Adipocyte (in vitro differentiated cells): ENCODE data around the gene ANKRD55.
"Not testable (repeated sequence)": the region's sequence is repeated elsewhere in the genome, so short reads cannot be mapped to it uniquely, and the experiment has no call there.

Source experiments
- DNase-seq: peaks from one replicate; pipeline ENCODE4 v3.0.0-alpha.2; 2015; ENCODE audit warnings: low read depth
- H3K27me3 ChIP-seq: replicated peaks from 2 replicates; pipeline ENCODE4 v1.7.0; 2013; ENCODE audit warnings: mild to moderate bottlenecking, low read length, moderate library complexity; ENCODE audit not compliant: control insufficient read depth, insufficient read depth
- H3K36me3 ChIP-seq: 2 replicates; pipeline ENCODE4 v1.7.0; 2013; ENCODE audit warnings: low read length, mild to moderate bottlenecking, moderate library complexity; ENCODE audit not compliant: control insufficient read depth, insufficient read depth, severe bottlenecking
- H3K4me1 ChIP-seq: 2 replicates; pipeline ENCODE4 v1.7.0; 2013; ENCODE audit warnings: mild to moderate bottlenecking, low read length, moderate library complexity; ENCODE audit not compliant: control insufficient read depth, insufficient read depth
- H3K4me3 ChIP-seq: 2 replicates; pipeline ENCODE4 v1.7.0; 2013; ENCODE audit warnings: mild to moderate bottlenecking, low read length, moderate library complexity
- H3K9ac ChIP-seq: 2 replicates; pipeline ENCODE4 v1.7.0; 2013; ENCODE audit warnings: mild to moderate bottlenecking, low read length, moderate library complexity
- H3K9me3 ChIP-seq: 2 replicates; pipeline ENCODE4 v1.7.0; 2013; ENCODE audit warnings: mild to moderate bottlenecking, low read length, moderate library complexity; ENCODE audit not compliant: control insufficient read depth

Gene ANKRD55

DNA sequence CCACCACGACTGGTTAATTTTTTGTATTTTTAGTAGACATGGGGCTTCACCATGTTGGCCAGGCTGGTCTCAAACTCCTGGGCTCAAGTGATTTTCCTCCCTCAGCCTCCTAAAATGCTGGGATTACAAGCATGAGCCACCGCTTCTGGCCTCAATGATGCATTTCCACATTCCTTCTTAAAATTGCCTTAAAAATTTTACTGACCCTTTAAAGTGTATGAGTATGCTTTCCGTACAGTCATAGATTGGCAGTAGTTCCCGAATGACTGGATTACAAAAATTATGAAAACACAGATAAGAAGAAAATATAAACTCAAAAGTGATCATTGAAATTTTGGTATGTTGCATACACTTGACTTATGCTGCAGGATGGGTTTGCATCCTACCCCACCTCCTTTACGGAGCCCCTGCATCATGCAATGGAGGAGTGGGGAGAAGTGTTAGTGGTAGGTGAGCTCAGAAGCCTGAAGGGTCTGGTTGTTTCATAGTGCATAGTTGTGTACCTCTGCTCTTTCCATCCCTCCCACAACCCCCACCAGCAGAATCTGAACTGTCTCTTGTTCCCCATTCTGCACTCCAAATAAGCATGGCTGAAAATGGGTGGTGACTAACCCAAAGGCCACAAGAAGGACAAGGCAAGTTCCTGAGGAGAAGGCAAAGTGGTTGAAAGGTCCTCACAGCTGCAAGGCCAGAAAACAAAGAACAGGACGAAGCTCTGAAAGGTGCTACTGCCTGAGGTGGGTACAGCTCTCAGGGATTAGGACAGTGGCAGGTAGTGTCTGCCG is 26.8 kb downstream of the ANKRD55 start:
- Histone ChIP-seq H3K9me3 (no peaks in the 10 kb centered on the region), H3K4me3 (no peak overlapping the region), H3K9ac (peak overlapping the region; percentile 65), H3K27me3 (no peaks in the 10 kb centered on the region), H3K36me3 (no peaks in the 10 kb centered on the region), H3K4me1 (peaks cover 47% of the 10 kb centered on the region)
- DNase-seq = peak; percentile 70

DNA sequence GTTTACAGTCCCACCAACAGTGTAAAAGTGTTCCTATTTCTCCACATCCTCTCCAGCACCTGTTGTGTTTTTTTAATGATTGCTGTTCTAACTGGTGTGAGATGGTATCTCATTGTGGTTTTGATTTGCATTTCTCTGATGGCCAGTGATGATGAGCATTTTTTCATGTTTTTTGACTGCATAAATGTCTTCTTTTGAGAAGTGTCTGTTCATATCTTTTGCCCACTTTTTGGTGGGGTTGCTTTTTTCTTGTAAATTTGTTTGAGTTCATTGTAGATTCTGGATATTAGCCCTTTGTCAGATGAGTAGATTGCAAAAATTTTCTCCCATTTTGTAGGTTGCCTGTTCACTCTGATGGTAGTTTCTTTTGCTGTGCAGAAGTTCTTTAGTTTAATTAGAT is 29.2 kb downstream of the ANKRD55 start:
- not testable (repeated sequence) for H3K4me3 ChIP-seq, H3K36me3 ChIP-seq, H3K27me3 ChIP-seq, H3K9me3 ChIP-seq, DNase-seq, H3K9ac ChIP-seq
- peaks cover 49% of the 10 kb centered on the region for H3K4me1 ChIP-seq

DNA sequence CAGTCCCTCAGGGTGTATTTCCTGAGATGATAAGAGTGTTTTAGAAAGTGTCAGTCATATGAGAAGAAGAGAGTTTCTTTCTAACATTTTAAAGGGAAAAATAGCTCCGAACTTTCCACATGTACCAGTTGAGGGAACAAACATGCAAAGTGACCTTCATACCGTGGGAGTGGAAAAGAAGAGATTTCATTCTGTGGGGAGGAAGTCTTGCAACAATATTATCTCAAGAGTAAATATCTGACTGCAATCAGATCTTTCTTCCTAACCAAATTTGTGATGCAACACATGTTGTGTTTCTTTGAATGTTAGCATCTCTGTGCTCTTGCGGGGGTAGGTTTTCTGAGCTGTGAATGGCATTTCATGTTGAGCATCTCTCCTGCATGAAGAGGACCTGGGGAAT is 30.6 kb downstream of the ANKRD55 start:
- Histone ChIP-seq H3K9ac (peak overlapping the region; percentile 52), H3K4me3 (no peak overlapping the region), H3K4me1 (peaks cover 46% of the 10 kb centered on the region), H3K9me3 (no peaks in the 10 kb centered on the region), H3K36me3 (no peaks in the 10 kb centered on the region), H3K27me3 (no peaks in the 10 kb centered on the region)
- peak; percentile 68 for DNase-seq

DNA sequence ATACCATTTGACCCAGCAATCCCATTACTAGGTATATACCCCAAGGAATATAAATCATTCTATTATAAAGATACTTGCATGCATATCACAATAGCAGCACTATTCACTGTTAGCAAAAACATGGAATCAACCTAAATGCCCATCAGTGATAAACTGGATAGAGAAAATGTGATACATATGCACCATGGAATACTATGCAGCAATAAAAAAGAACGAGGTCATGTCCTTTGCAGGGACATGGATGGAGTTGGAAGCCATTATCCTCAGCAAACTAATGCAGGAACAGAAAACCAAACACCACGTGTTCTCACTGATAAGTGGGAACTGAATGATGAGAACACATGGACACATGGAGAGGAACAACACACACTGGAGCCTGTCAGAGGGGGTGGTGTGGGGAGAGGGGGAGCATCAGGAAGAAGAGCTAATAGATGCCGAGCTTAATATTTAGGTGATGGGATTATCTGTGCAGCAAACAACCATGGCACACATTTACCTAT is 31.3 kb downstream of the ANKRD55 start:
- not testable (repeated sequence) for H3K27me3 ChIP-seq, DNase-seq, H3K9me3 ChIP-seq, H3K36me3 ChIP-seq, H3K4me3 ChIP-seq
- peak overlapping the region; percentile 52 for H3K9ac ChIP-seq
- H3K4me1 ChIP-seq = peaks cover 39% of the 10 kb centered on the region

DNA sequence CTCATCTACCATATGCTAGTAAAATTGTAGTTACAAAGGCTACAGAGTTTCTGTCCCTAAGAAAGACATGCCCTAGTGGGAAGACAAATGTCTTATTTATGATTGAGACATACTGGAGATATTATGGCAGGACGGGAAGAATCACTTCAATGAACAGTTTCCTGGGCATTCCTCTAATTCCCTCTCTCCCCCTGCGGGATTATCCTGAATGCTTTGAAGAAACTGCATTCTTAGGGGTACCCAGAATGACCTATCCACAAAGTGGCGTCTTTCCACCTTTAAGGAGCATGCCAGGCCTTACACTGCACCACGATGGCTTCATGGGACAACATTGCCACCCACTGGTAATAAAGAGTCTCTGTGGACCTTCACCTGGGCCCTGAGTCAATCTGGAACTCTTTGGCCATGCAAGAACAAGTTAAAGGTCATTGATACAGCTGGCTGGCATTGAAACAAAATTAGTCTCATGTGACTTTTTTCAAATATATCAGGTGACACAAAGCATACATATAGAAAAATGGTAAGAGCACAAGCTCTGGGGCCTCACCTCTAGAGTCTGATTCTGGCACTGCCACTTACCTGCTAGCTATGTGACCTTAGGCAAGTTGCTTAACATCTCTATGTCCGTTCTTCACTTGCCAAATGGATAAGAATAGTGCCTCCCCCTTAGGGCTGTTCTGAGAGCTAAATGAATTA is 32.0 kb downstream of the ANKRD55 start:
- Histone ChIP-seq H3K4me3 (no peak overlapping the region), H3K36me3 (no peaks in the 10 kb centered on the region), H3K9ac (no peak overlapping the region), H3K27me3 (no peaks in the 10 kb centered on the region), H3K4me1 (peaks cover 32% of the 10 kb centered on the region), H3K9me3 (no peaks in the 10 kb centered on the region)
- DNase-seq = peak; percentile 85

DNA sequence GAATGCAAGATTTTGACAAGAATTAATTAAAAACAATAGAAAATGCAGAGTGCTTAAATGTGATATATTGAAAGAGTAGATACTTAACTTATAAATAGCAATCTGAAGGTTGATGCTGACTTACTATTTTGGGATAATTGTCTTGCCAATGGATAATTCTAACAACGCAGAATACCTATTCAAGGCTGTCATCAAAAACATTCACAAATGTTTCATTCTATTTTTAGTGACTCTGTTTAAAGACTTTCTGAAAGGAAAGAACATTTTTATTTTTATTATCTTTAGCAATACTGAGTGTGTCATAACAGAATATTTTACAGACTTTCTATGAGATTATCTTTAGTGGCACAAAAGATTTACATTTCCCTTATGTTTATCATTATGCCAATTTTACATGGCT is 38.1 kb downstream of the ANKRD55 start:
- H3K4me1 ChIP-seq = peaks cover 9% of the 10 kb centered on the region
- H3K9me3 ChIP-seq = peaks cover 6% of the 10 kb centered on the region
- no peak overlapping the region for H3K9ac ChIP-seq
- no peak for DNase-seq
- no peaks in the 10 kb centered on the region for H3K36me3 ChIP-seq
- no peak overlapping the region for H3K4me3 ChIP-seq
- no peaks in the 10 kb centered on the region for H3K27me3 ChIP-seq

DNA sequence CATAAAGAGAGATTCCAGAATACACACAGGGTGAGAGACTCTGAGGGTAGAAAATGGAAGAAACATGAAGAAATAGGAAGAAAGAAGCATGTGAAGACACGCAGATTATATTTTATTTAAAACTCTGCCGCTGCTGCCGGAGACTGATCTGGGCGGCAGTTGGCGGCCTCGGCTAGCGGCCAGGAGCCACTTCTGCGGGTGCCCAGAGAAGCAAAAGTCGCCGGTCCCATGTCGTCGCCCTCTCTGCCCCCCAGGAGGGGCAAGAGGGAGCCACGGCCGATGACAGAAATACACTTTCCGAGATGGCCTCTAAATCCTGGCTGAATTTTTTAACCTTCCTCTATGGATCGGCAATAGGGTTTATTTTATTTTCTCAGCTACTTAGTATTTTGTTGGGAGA is 40.9 kb downstream of the ANKRD55 start:
- Histone ChIP-seq H3K9ac (no peak overlapping the region), H3K4me1 (peaks cover 9% of the 10 kb centered on the region), H3K9me3 (peaks cover 6% of the 10 kb centered on the region), H3K4me3 (no peak overlapping the region), H3K36me3 (no peaks in the 10 kb centered on the region), H3K27me3 (no peaks in the 10 kb centered on the region)
- no peak for DNase-seq

DNA sequence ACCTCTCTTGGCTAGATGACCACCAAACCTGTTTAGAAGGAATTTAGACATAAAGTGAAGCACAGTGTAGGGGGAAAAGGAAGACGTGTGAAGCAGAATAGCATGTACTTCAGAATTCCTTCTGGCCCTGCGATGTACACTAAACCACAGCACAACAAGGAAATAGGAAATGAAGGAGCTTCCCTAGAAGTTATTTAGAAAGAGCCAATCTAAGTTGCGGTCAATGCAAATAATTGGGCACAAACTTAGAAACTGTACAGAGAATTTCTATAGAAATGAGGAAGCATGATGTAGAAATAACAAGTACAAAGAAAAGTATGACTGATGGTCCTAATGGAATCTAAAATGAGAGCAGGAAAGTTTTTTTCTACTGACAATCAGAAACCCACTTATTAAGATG is 41.5 kb downstream of the ANKRD55 start:
- no peak for DNase-seq
- peaks cover 6% of the 10 kb centered on the region for H3K9me3 ChIP-seq

DNA sequence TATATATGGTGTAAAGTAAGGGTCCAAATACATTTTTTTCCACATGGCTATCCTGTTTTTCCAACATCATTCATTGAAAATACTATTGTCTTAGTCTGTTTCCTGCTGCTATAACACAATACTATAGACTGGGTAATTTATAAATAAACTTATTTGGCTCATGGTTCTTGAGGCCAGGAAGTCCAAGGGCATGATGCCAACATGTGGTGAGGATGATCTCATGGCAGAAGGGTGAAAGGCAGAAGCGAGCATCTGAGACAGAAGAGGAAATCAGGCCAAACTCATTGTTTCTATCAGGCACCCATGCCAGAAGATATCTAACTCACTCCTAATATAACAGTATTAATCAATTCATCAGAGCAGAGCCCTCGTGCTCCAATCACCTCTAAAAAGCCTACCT is 42.6 kb downstream of the ANKRD55 start:
- no peak for DNase-seq
- Histone ChIP-seq H3K4me1 (peaks cover 9% of the 10 kb centered on the region), H3K4me3 (no peak overlapping the region), H3K9me3 (peaks cover 6% of the 10 kb centered on the region), H3K27me3 (no peaks in the 10 kb centered on the region), H3K9ac (no peak overlapping the region), H3K36me3 (no peaks in the 10 kb centered on the region)

More for the DNA sequence above, 41.5 kb downstream of the ANKRD55 start:
- H3K4me1 ChIP-seq = peaks cover 9% of the 10 kb centered on the region
- H3K27me3 ChIP-seq = no peaks in the 10 kb centered on the region
- H3K9ac ChIP-seq = no peak overlapping the region
- H3K36me3 ChIP-seq = no peaks in the 10 kb centered on the region
- H3K4me3 ChIP-seq = no peak overlapping the region

DNA sequence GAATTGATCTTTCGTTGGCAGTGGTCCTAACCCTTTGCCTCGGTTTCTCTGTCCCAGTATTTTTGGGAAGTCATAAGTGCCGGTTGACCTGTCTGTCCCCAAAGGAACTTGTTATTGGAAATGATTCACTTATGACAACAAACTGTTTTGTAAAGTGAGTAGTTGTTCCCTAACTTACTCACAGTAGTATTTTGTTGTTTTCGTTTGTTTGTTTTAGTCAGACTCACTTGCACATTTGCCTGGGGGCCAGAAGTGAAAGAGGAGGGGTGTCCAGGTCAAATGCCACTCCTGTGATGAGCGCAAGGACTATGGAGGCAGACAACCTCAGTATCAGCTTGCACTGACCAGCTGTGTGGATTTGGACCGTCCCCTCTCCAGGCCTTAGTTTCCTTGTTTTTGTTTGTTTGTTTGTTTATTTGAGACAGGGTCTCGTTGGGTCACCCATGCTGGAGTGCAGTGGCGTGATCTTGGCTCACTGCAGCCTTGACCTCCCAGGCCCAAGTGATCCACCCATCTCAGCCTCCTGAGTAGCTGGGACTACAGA is 47.3 kb downstream of the ANKRD55 start:
- Histone ChIP-seq H3K9ac (no peak overlapping the region), H3K36me3 (no peaks in the 10 kb centered on the region), H3K9me3 (peaks cover 4% of the 10 kb centered on the region), H3K27me3 (no peaks in the 10 kb centered on the region), H3K4me3 (no peak overlapping the region), H3K4me1 (no peaks in the 10 kb centered on the region)
- no peak for DNase-seq

DNA sequence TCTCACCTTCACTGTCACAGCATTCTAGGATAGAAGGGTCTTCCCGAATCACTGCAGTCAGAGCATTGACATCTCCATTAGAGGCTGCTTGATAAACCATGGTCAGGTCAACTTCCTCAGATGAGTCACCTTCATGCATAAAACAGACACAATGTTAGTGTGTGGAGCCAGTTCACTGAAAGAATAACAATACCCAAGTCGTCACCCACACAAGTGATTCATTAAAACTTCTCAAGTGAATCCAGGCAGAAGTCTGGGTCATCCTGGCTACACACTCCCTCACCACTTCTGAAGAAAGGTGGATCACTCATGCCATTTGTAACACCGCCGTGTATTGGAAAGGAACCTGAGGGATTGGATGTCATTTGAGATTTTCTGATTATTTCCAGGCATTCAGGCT is 49.6 kb downstream of the ANKRD55 start:
- Histone ChIP-seq H3K36me3 (no peaks in the 10 kb centered on the region), H3K4me1 (no peaks in the 10 kb centered on the region), H3K9ac (no peak overlapping the region)

More for the DNA sequence above, 49.6 kb downstream of the ANKRD55 start:
- DNase-seq = peak; percentile 65
- H3K9me3 ChIP-seq = no peaks in the 10 kb centered on the region
- H3K4me3 ChIP-seq = no peak overlapping the region
- H3K27me3 ChIP-seq = no peaks in the 10 kb centered on the region
